ENCODE results near the gene ARFRP1. TPM values are rescaled to one million over a fixed set of nuclear protein-coding genes. Genes with fewer than 3 reads are reported as not detected.
A peak's percentile ranks its signal among the peaks of the same experiment; 100 is the strongest.

ARFRP1 gene
- total RNA-seq, 1 experiment from 2014 or later: 42.7 TPM

GRCh38 chr20:63705232-63706026, 2.3 kb downstream of the ARFRP1 start:
- peaks cover 8 to 16% of the 10 kb centered on the region in 2 experiments for H3K4me1 Mint-ChIP-seq

More at GRCh38 chr20:63705232-63706026, 2.3 kb downstream of the ARFRP1 start:
- no peak overlapping the region for H4K8ac ChIP-seq (replicated peaks; ENCODE audit: insufficient read length, low read depth, low read length)
- H3K27ac Mint-ChIP-seq: no peak overlapping the region
- H2BK5ac ChIP-seq (ENCODE audit: insufficient read length, low read length): no peak overlapping the region
- no peaks in the 10 kb centered on the region for H3K9me3 Mint-ChIP-seq
- H2BK20ac ChIP-seq (ENCODE audit: low read depth, low read length, poor library complexity, severe bottlenecking): no peak overlapping the region
- H3K18ac ChIP-seq (ENCODE audit: insufficient read length, low read depth, low read length): no peak overlapping the region
- H3K79me2 ChIP-seq (ENCODE audit: insufficient read depth, low read length): peaks cover 7% of the 10 kb centered on the region; the same call in 1 of the 2 replicates
- H3K79me1 ChIP-seq (ENCODE audit: insufficient read depth, low read depth, low read length, poor library complexity, severe bottlenecking): peaks cover 4% of the 10 kb centered on the region
- H3K9me3 ChIP-seq (ENCODE audit: control insufficient read depth, low read depth, low read length): no peaks in the 10 kb centered on the region
- no peak overlapping the region for H2AK5ac ChIP-seq (ENCODE audit: insufficient read length, low read length)
- H3K9ac ChIP-seq (ENCODE audit: extremely low read depth, insufficient read length, low read length): no peak overlapping the region
- no peak overlapping the region for H3K23ac ChIP-seq (ENCODE audit: insufficient read length, low read depth, low read length)
- H3K27me3 ChIP-seq (ENCODE audit: insufficient read depth, low read length): no peaks in the 10 kb centered on the region
- no peaks in the 10 kb centered on the region for H3K4me1 ChIP-seq (ENCODE audit: insufficient read depth, low read length)
- H4K91ac ChIP-seq (ENCODE audit: insufficient read length, low read depth, low read length): no peak overlapping the region
- no peaks in the 10 kb centered on the region for H4K20me1 ChIP-seq (ENCODE audit: control insufficient read depth, insufficient read depth, insufficient read length)
- H3K4me2 ChIP-seq (ENCODE audit: insufficient read depth, insufficient read length, low read length): no peak overlapping the region
- no peak overlapping the region for H2BK15ac ChIP-seq (ENCODE audit: low read depth, low read length)
- no peak overlapping the region for H3K56ac ChIP-seq (ENCODE audit: insufficient read length, low read depth, low read length)
- no CpG with 5 or more reads among the region's 8 CpGs for whole genome bisulfite sequencing (ENCODE audit: extremely low coverage, insufficient read length, low lambda C conversion rate)
- no peak overlapping the region for H2BK12ac ChIP-seq (ENCODE audit: insufficient read length, low read depth, low read length)
- H2BK120ac ChIP-seq (ENCODE audit: low read depth, low read length, poor library complexity, severe bottlenecking): no peak overlapping the region
- H3K36me3 Mint-ChIP-seq (ENCODE audit: insufficient read depth in 1 of 3, low read depth in 3 of 3): peaks cover 29 to 42% (median 41%) of the 10 kb centered on the region in 3 experiments
- no peak overlapping the region for H3T11ph ChIP-seq (ENCODE audit: low read length)
- H3K4me3 Mint-ChIP-seq: peak overlapping the region; percentile 63 to 89; a peak in 4 of 5 replicates
- H3K27me3 Mint-ChIP-seq (ENCODE audit: low read depth): no peaks in the 10 kb centered on the region
- no peak overlapping the region for H3K4ac ChIP-seq (ENCODE audit: low read depth, low read length)
- no peak overlapping the region for H3K14ac ChIP-seq (ENCODE audit: insufficient read depth, low read length)
- no peak overlapping the region for H3K27ac ChIP-seq (ENCODE audit: insufficient read length, low read depth, low read length)
- peaks cover 12% of the 10 kb centered on the region for H3K23me2 ChIP-seq (ENCODE audit: insufficient read length, low read depth, low read length, poor library complexity, severe bottlenecking)
- no peak overlapping the region for H2AFZ ChIP-seq (ENCODE audit: low read length)
- DNase-seq: no peak
- no peak overlapping the region for H4K5ac ChIP-seq (ENCODE audit: insufficient read length, low read depth, low read length)
- no peak for TF ChIP-seq CTCF (conservative IDR thresholded peaks at IDR 0.05)
